Measurements from ENCODE around the gene EXOC2.

DNA sequence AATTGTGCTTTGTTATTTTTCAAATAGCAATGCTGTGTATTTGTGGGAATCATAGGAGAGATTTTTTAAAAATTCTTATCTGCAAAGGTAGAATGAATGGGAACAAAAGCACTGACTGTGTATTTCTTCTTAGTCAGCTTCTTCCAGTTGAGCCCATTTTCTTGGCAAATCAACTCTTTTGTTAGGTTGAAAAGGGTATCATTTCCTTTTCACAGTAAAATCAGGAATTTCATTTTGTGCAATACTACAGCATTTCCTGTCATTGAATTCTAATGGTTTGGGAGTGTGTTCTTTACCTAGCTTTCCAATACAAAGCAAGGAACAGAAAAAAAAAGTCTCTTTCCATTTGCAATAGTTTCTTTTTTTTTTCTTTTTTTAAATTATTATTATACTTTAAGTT is 19.0 kb upstream of the EXOC2 start:
- TF ChIP-seq YY1 (IDR thresholded peaks at IDR 0.05; ENCODE audit: low read depth) (no peak), EP300 (IDR thresholded peaks at IDR 0.05; ENCODE audit: borderline replicate concordance) (no peak), NFIC (IDR thresholded peaks at IDR 0.05) (no peak), CREB1 (IDR thresholded peaks at IDR 0.05; ENCODE audit: low read depth) (no peak), TAF1 (IDR thresholded peaks at IDR 0.05; ENCODE audit: low read depth) (no peak), EGR1 (IDR thresholded peaks at IDR 0.05) (no peak), RAD21 (IDR thresholded peaks at IDR 0.05; ENCODE audit: low read depth) (no peak), CEBPB (IDR thresholded peaks at IDR 0.05) (no peak), ZBTB7A (IDR thresholded peaks at IDR 0.05; ENCODE audit: low read depth) (no peak), TCF12 (IDR thresholded peaks at IDR 0.05; ENCODE audit: low read depth) (no peak), TEAD4 (IDR thresholded peaks at IDR 0.05) (no peak)
- TF ChIP-seq, protein P1, sequence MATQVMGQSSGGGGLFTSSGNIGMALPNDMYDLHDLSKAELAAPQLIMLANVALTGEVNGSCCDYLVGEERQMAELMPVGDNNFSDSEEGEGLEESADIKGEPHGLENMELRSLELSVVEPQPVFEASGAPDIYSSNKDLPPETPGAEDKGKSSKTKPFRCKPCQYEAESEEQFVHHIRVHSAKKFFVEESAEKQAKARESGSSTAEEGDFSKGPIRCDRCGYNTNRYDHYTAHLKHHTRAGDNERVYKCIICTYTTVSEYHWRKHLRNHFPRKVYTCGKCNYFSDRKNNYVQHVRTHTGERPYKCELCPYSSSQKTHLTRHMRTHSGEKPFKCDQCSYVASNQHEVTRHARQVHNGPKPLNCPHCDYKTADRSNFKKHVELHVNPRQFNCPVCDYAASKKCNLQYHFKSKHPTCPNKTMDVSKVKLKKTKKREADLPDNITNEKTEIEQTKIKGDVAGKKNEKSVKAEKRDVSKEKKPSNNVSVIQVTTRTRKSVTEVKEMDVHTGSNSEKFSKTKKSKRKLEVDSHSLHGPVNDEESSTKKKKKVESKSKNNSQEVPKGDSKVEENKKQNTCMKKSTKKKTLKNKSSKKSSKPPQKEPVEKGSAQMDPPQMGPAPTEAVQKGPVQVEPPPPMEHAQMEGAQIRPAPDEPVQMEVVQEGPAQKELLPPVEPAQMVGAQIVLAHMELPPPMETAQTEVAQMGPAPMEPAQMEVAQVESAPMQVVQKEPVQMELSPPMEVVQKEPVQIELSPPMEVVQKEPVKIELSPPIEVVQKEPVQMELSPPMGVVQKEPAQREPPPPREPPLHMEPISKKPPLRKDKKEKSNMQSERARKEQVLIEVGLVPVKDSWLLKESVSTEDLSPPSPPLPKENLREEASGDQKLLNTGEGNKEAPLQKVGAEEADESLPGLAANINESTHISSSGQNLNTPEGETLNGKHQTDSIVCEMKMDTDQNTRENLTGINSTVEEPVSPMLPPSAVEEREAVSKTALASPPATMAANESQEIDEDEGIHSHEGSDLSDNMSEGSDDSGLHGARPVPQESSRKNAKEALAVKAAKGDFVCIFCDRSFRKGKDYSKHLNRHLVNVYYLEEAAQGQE (IDR thresholded peaks at IDR 0.05; ENCODE audit: low read depth), result no peak
- TF ChIP-seq, protein P2, sequence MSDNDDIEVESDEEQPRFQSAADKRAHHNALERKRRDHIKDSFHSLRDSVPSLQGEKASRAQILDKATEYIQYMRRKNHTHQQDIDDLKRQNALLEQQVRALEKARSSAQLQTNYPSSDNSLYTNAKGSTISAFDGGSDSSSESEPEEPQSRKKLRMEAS (IDR thresholded peaks at IDR 0.05), result no peak
- TF ChIP-seq, protein P3, sequence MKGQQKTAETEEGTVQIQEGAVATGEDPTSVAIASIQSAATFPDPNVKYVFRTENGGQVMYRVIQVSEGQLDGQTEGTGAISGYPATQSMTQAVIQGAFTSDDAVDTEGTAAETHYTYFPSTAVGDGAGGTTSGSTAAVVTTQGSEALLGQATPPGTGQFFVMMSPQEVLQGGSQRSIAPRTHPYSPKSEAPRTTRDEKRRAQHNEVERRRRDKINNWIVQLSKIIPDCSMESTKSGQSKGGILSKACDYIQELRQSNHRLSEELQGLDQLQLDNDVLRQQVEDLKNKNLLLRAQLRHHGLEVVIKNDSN (IDR thresholded peaks at IDR 0.05), result no peak
